Spleen (tissue), 7 donors: ENCODE measurements around the gene RNF43.

Experiments used
- POLR2AphosphoS5 ChIP-seq, 3 donors: sonication (generic); formaldehyde crosslinking; IDR thresholded peaks; one replicate each; pipeline ENCODE4 v1.5.1; 2017; ENCODE audit warnings: antibody characterized with exemption in 3 of 3
- TF ChIP-seq, protein P1 (sequence below), 11 experiments: fragments of 200-600 bp in 7 of 11; fragments of 450-650 bp in 4 of 11; sonication (generic) in 4 of 11; IDR thresholded peaks in 8 of 11; conservative IDR thresholded peaks in 3 of 11; 1 replicate in 7 of 11; 2 replicates in 4 of 11; pipeline versions ENCODE4 v1.4.0 to v1.8.0; 2016 to 2021; ENCODE audit warnings: antibody characterized with exemption in 11 of 11, inconsistent platforms in 4 of 11, mild to moderate bottlenecking in 1 of 11
- donor health status: DM: no; HTN: no; CAD: no; lungs with moderate emphysema.
- donor health status: DM: no; HTN: no; CAD: no.
- donor health status: DM: no; HTN: no; CAD: no.

DNA sequence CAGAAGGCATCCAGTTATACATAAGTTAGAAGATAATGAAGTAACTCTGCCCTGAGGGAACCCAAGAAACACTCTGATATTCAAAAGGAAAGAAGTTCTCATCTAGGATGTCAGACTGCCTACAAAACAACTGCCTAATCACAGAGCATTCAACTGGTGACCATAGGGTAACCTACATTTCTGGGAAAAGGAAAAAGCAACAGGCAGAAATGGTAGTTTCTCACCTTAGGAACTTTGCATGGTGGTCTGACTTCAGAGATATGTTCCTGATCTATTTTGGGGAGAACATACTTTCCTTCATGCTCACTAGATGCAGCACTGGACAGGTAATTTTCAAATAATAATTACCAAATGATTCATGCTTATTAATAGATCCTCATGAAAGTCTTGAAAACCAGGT is 16.5 kb downstream of the RNF43 start:
- TF ChIP-seq, protein P1, sequence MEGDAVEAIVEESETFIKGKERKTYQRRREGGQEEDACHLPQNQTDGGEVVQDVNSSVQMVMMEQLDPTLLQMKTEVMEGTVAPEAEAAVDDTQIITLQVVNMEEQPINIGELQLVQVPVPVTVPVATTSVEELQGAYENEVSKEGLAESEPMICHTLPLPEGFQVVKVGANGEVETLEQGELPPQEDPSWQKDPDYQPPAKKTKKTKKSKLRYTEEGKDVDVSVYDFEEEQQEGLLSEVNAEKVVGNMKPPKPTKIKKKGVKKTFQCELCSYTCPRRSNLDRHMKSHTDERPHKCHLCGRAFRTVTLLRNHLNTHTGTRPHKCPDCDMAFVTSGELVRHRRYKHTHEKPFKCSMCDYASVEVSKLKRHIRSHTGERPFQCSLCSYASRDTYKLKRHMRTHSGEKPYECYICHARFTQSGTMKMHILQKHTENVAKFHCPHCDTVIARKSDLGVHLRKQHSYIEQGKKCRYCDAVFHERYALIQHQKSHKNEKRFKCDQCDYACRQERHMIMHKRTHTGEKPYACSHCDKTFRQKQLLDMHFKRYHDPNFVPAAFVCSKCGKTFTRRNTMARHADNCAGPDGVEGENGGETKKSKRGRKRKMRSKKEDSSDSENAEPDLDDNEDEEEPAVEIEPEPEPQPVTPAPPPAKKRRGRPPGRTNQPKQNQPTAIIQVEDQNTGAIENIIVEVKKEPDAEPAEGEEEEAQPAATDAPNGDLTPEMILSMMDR (IDR thresholded peaks at IDR 0.05 in 8 of 11, conservative IDR thresholded peaks at IDR 0.05 in 3 of 11): no peak
- TF ChIP-seq POLR2AphosphoS5 (IDR thresholded peaks at IDR 0.05): no peak
